Pancreas (tissue), 10 donors: ENCODE measurements around the gene RAB38. TPM values are rescaled to one million over a fixed set of nuclear protein-coding genes. Genes with fewer than 3 reads are reported as not detected.

Source experiments
- ATAC-seq, 4 donors: fragments of 200-7000 bp; cut with Tn5 transposase; one replicate each; pipeline versions ENCODE4 v1.8.0 to v1.9.1; 2020; ENCODE audit warnings: mild to moderate bottlenecking in 4 of 4, moderate library complexity in 4 of 4
- DNase-seq, 6 donors: peaks; one replicate each; pipeline ENCODE4 v3.0.0-alpha.2; 2020
- FAIRE-seq: peaks from 2 replicates; lab custom pipeline; 2012; peaks lifted over from hg19 to GRCh38; lab: Jason Lieb, UNC
- H3K27ac ChIP-seq, 4 donors: fragments of 200-600 bp; sonication (generic); 1 replicate in 3 of 4; 2 replicates in 1 of 4; pipeline versions ENCODE4 v1.5.0 to v1.8.0; 2020
- H3K27me3 ChIP-seq, 4 donors: fragments of 200-600 bp; one replicate each; pipeline ENCODE4 v1.8.0; 2021
- H3K36me3 ChIP-seq, 3 donors: fragments of 200-600 bp; sonication (generic) in 1 of 3; one replicate each; pipeline versions ENCODE4 v1.5.0 to v1.8.0; 2020 to 2021
- H3K4me1 ChIP-seq, 3 donors: fragments of 200-600 bp; one replicate each; pipeline ENCODE4 v1.8.0; 2021
- H3K4me3 ChIP-seq, 4 donors: fragments of 200-600 bp; sonication (generic) in 2 of 4; one replicate each; pipeline versions ENCODE4 v1.5.0 to v1.8.0; 2020 to 2021
- H3K9me3 ChIP-seq, 4 donors: fragments of 200-600 bp; one replicate each; pipeline ENCODE4 v1.8.0; 2021
- CTCF ChIP-seq, 4 donors: fragments of 200-600 bp; sonication (generic) in 3 of 4; IDR thresholded peaks; one replicate each; pipeline versions ENCODE4 v1.5.0 to v1.8.0; 2021; ENCODE audit warnings: antibody characterized with exemption in 4 of 4
- WGBS, 2 donors: extraction: QIAGEN DNeasy Blood & Tissue Kit; methylation state at CpG; one replicate each; pipeline ENCODE4 v1.1.7; 2013; 5-methylcytosine and 5-hydroxymethylcytosine counted together
- intact Hi-C, 3 donors: fragments of 100-400 bp; cut with DNase I; formaldehyde crosslinking; loops; one replicate each; pipeline versions ENCODE4 v1.11.1 to v1.14.2; 2022
- polyA plus RNA-seq, 2 donors: library from polyadenylated mRNA; stranded (reverse); fragments of 200-250 nt; gene quantifications; one replicate each; pipeline ENCODE4 v1.2.3, GENCODE V29; 2013
- total RNA-seq, 6 donors: library from RNA; stranded (reverse); fragmentation: NEBNext Ultra II Directional in 4 of 6; extraction: Animal tissue kit (Norgen Biotek cat#: 25700) in 4 of 6; gene quantifications; one replicate each; pipeline versions ENCODE4 v1.2.1 to v1.2.4, GENCODE V29; 2021 to 2023
- donor health status: healthy with polysubstance abuse.
- donor health status: DM: no; HTN: no; CAD: no; lungs with moderate emphysema.
- donor health status: DM: no; HTN: no; CAD: no.
- donor health status: control.
- donor health status: control.
- donor health status: Bipolar disorder and iron deficiency.
- donor health status: DM: yes; HTN: yes; CAD: no.
- donor health status: DM: no; HTN: no; CAD: no.
- donor health status: DM: no; HTN: no; CAD: no.
- donor health status: DM: yes; HTN: yes; CAD: no.

Gene RAB38
- total and polyA plus RNA-seq, 8 donors: 0.65 to 1.9 (median 1.2) TPM

GRCh38 chr11:88101881-88102597, 73.2 kb downstream of the RAB38 start:
- H3K4me1 ChIP-seq: peaks cover 4 to 29% (median 19%) of the 10 kb centered on the region in 3 donors
- H3K4me3 ChIP-seq: no peak overlapping the region
- H3K9me3 ChIP-seq: no peaks in the 10 kb centered on the region
- 87 to 90% methylated on average over 3 of the region's 3 CpGs for WGBS, 2 donors
- no peaks in the 10 kb centered on the region for H3K36me3 ChIP-seq
- no peaks in the 10 kb centered on the region for H3K27me3 ChIP-seq
- ATAC-seq (no peak), FAIRE-seq (no peak), DNase-seq (no peak)
- TF ChIP-seq CTCF (IDR thresholded peaks at IDR 0.05): no peak
- H3K27ac ChIP-seq: no peak overlapping the region
- intact Hi-C loops: no loop called here

GRCh38 chr11:88100151-88100550, 75.1 kb downstream of the RAB38 start:
- H3K27me3 ChIP-seq: no peaks in the 10 kb centered on the region
- WGBS, 2 donors: 37 to 42% methylated on average over 6 of the region's 6 CpGs
- H3K4me3 ChIP-seq: no peak overlapping the region
- H3K36me3 ChIP-seq: no peaks in the 10 kb centered on the region
- TF ChIP-seq CTCF (IDR thresholded peaks at IDR 0.05): no peak
- peaks cover 4 to 27% (median 16%) of the 10 kb centered on the region in 3 donors for H3K4me1 ChIP-seq
- FAIRE-seq (no peak), ATAC-seq (no peak), DNase-seq (no peak)
- H3K9me3 ChIP-seq: no peaks in the 10 kb centered on the region
- intact Hi-C loops: no loop called here
- no peak overlapping the region for H3K27ac ChIP-seq

GRCh38 chr11:88098289-88098688, 77.0 kb downstream of the RAB38 start:
- Histone ChIP-seq H3K36me3 (no peaks in the 10 kb centered on the region), H3K4me1 (peaks cover 0 to 10% (median 0%) of the 10 kb centered on the region in 3 donors), H3K9me3 (no peaks in the 10 kb centered on the region), H3K27me3 (no peaks in the 10 kb centered on the region), H3K27ac (no peak overlapping the region), H3K4me3 (no peak overlapping the region)
- intact Hi-C loops: no loop called here
- FAIRE-seq (no peak), DNase-seq (no peak), ATAC-seq (peak in 2 of 4 donors; percentile 51 to 71)
- no peak for TF ChIP-seq CTCF (IDR thresholded peaks at IDR 0.05)

- FAIRE-seq: no peak
- DNase-seq: no peak
- Histone ChIP-seq H3K27me3 (no peaks in the 10 kb centered on the region), H3K4me1 (no peaks in the 10 kb centered on the region), H3K27ac (no peak overlapping the region), H3K4me3 (no peak overlapping the region), H3K9me3 (no peaks in the 10 kb centered on the region), H3K36me3 (no peaks in the 10 kb centered on the region)
- intact Hi-C loops: no loop called here
- ATAC-seq: no peak
- no peak for TF ChIP-seq CTCF (IDR thresholded peaks at IDR 0.05)
- 76 to 85% methylated on average over 1 of the region's 1 CpG for WGBS, 2 donors
Observed at GRCh38 chr11:88089134-88089533, 86.1 kb downstream of the RAB38 start.

- TF ChIP-seq CTCF (IDR thresholded peaks at IDR 0.05): no peak
- WGBS, 2 donors: 61 to 67% methylated on average over 3 of the region's 3 CpGs
- H3K4me1 ChIP-seq: no peaks in the 10 kb centered on the region
- intact Hi-C loops: no loop called here
- ATAC-seq: no peak
- no peaks in the 10 kb centered on the region for H3K27me3 ChIP-seq
- no peaks in the 10 kb centered on the region for H3K36me3 ChIP-seq
- no peak overlapping the region for H3K4me3 ChIP-seq
- DNase-seq: no peak
- H3K27ac ChIP-seq: no peak overlapping the region
- FAIRE-seq: no peak
- no peaks in the 10 kb centered on the region for H3K9me3 ChIP-seq
Observed at GRCh38 chr11:88087337-88087736, 87.9 kb downstream of the RAB38 start.
